Upper lobe of left lung (tissue), 4 donors: ENCODE measurements around the gene MAP1A.

Experiments used
- CTCF ChIP-seq, 6 experiments: fragments of 450-650 bp in 4 of 6; fragments of 200-600 bp in 2 of 6; sonication (generic) in 2 of 6; IDR thresholded peaks; one replicate each; pipeline ENCODE4 v1.5.1; 2016 to 2019; ENCODE audit warnings: antibody characterized with exemption in 6 of 6
- POLR2A ChIP-seq, 4 donors: fragments of 450-650 bp; IDR thresholded peaks; one replicate each; pipeline ENCODE4 v1.5.1; 2016 to 2017; ENCODE audit warnings: antibody characterized with exemption in 4 of 4, mild to moderate bottlenecking in 2 of 4
- POLR2AphosphoS5 ChIP-seq, 2 donors: sonication (generic); formaldehyde crosslinking; IDR thresholded peaks; one replicate each; pipeline ENCODE4 v1.5.1; 2017; ENCODE audit warnings: antibody characterized with exemption in 2 of 2

GRCh38 chr15:43522247-43522646 lies 4.8 kb downstream of the MAP1A start:
- TF ChIP-seq CTCF (IDR thresholded peaks at IDR 0.05): no peak
- no peak for TF ChIP-seq POLR2AphosphoS5 (IDR thresholded peaks at IDR 0.05)
- no peak for TF ChIP-seq POLR2A (IDR thresholded peaks at IDR 0.05)
